Activated T-cell treated with anti-CD3 and anti-CD28 coated beads, Interleukin-2, amount 50 U/mL, for 4 hours (primary cell): ENCODE measurements around the gene PROKR1. TPM values are rescaled to one million over a fixed set of nuclear protein-coding genes. Genes with fewer than 3 reads are reported as not detected.
"Not testable (repeated sequence)": the region's sequence is repeated elsewhere in the genome, so short reads cannot be mapped to it uniquely, and the experiment has no call there.

Experiments
- ATAC-seq, 2 donors: fragments of 200-7000 bp; cut with Tn5 transposase; one replicate each; pipeline ENCODE4 v1.10.0; 2021
- DNase-seq: peaks from one replicate; pipeline ENCODE4 v3.0.0-alpha.2; 2020
- H3K27me3 Mint-ChIP-seq: one replicate; pipeline ENCODE4 v1.8.0; 2021; ENCODE audit warnings: low read depth, mixed read lengths
- H3K36me3 Mint-ChIP-seq: one replicate; pipeline ENCODE4 v1.8.0; 2022; ENCODE audit warnings: mixed read lengths; ENCODE audit not compliant: insufficient read depth
- H3K4me1 Mint-ChIP-seq: one replicate; pipeline ENCODE4 v1.8.0; 2021; ENCODE audit warnings: low read depth, mixed read lengths
- H3K4me3 Mint-ChIP-seq: one replicate; pipeline ENCODE4 v1.8.0; 2021; ENCODE audit warnings: mild to moderate bottlenecking, moderate library complexity, mixed read lengths
- H3K9me3 Mint-ChIP-seq: one replicate; pipeline ENCODE4 v1.8.0; 2021; ENCODE audit warnings: mixed read lengths
- total RNA-seq, 3 donors: library from RNA; stranded (reverse); gene quantifications; one replicate each; pipeline ENCODE4 v1.2.1, GENCODE V29; 2021

The PROKR1 gene
- under 1 TPM in 1 of 3 donors, not detected in 2; 0.08 TPM for total RNA-seq

- ATAC-seq (peak; percentile 47 to 61), DNase-seq (no peak)
- Mint-ChIP-seq H3K36me3 (peaks cover 3% of the 10 kb centered on the region), H3K4me3 (peak within 1 kb of the TSS; percentile 31), H3K27me3 (peaks cover 70% of the 10 kb centered on the region), H3K4me1 (peaks cover 2% of the 10 kb centered on the region), H3K9me3 (peaks cover 10% of the 10 kb centered on the region)
Observed at GRCh38 chr2:68643011-68643873, at the start of gene PROKR1. TSS of gene PROKR1 (plus strand) at chr2:68643579. CDS start at chr2:68645822, 2,243 bp downstream.

GRCh38 chr2:68594041-68594440, 49.3 kb upstream of the PROKR1 start:
- no peak for DNase-seq
- no peak for ATAC-seq
- Mint-ChIP-seq H3K36me3 (peaks cover 2% of the 10 kb centered on the region), H3K9me3 (peaks cover under 1% of the 10 kb centered on the region), H3K27me3 (peaks cover 10% of the 10 kb centered on the region), H3K4me3 (no peak overlapping the region), H3K4me1 (peaks cover 10% of the 10 kb centered on the region)

- Mint-ChIP-seq H3K4me1 (peaks cover 10% of the 10 kb centered on the region), H3K4me3 (peak overlapping the region; percentile 39), H3K36me3 (no peaks in the 10 kb centered on the region), H3K27me3 (peaks cover 10% of the 10 kb centered on the region), H3K9me3 (peaks cover 9% of the 10 kb centered on the region)
- DNase-seq: peak; percentile 49
- ATAC-seq: no peak
Observed at GRCh38 chr2:68594674-68595492, 48.5 kb upstream of the PROKR1 start.

GRCh38 chr2:68595493-68595785, 47.9 kb upstream of the PROKR1 start:
- not testable (repeated sequence) for DNase-seq

DNA sequence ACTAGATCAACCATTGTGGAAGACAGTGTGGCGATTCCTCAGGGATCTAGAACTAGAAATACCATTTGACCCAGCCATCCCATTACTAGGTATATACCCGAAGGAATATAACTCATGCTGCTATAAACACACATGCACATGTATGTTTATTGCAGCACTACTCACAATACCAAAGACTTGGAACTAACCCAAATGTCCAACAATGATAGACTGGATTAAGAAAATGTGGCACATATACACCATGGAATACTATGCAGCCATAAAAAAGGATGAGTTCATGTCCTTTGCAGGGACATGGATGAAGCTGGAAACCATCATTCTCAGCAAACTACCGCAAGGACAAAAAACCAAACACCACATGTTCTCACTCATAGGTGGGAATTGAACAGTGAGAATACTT, 42.9 kb upstream of the PROKR1 start:
- H3K36me3 Mint-ChIP-seq, H3K4me3 Mint-ChIP-seq, H3K4me1 Mint-ChIP-seq, DNase-seq, ATAC-seq: not testable (repeated sequence)
- Mint-ChIP-seq H3K9me3 (peaks cover 26% of the 10 kb centered on the region), H3K27me3 (peaks cover 12% of the 10 kb centered on the region)

More at GRCh38 chr2:68595493-68595785, 47.9 kb upstream of the PROKR1 start:
- Mint-ChIP-seq H3K9me3 (peaks cover 14% of the 10 kb centered on the region), H3K4me1 (peaks cover 10% of the 10 kb centered on the region)
- not testable (repeated sequence) for H3K36me3 Mint-ChIP-seq, ATAC-seq, H3K4me3 Mint-ChIP-seq, H3K27me3 Mint-ChIP-seq

- Mint-ChIP-seq H3K4me1 (peaks cover 3% of the 10 kb centered on the region), H3K36me3 (no peaks in the 10 kb centered on the region), H3K4me3 (no peak overlapping the region), H3K27me3 (peaks cover 5% of the 10 kb centered on the region), H3K9me3 (peaks cover 26% of the 10 kb centered on the region)
- ATAC-seq (no peak), DNase-seq (no peak)
Observed at GRCh38 chr2:68603059-68603458, 40.3 kb upstream of the PROKR1 start.

DNA sequence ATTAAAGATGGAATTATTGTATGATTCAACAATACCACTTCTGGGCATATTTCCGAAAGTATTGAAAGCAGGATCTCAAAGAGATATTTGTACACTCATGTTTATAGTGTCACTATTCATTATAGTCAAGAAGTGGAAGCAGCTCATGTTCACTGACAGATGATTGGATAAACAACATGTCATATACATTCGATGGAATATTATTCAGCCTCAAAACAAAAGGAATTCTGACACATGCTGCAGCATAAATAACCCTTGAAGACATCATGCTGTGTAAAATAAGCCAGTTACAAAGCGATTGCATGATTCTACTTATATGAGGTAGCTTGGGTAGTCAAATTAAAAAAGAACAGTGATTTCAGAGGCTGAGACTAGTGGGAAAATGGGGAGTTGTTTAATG, 39.3 kb upstream of the PROKR1 start:
- peaks cover 3% of the 10 kb centered on the region for H3K27me3 Mint-ChIP-seq
- peaks cover 3% of the 10 kb centered on the region for H3K4me1 Mint-ChIP-seq
- DNase-seq: no peak
- no peak overlapping the region for H3K4me3 Mint-ChIP-seq
- no peak for ATAC-seq
- H3K9me3 Mint-ChIP-seq: peaks cover 25% of the 10 kb centered on the region
- H3K36me3 Mint-ChIP-seq: no peaks in the 10 kb centered on the region

DNA sequence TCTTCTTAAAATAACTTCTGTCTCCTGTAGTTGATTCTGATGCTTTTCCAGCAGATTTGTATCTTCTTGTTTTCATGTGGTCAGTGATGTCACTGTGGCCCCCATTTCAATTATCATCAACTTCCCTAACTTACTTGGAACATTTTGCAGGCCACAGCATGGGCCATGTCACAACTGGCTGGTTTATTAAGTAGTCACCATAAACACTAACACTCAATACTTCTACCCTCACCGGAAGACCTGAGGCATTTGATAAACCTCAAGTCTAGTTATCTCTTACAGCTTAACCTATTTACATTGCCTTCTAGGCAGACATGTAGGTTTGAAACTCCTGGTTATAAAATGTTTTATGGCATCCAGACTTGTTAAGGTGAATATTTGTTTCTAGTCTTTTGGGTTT, 37.4 kb upstream of the PROKR1 start:
- Mint-ChIP-seq H3K27me3 (peaks cover 3% of the 10 kb centered on the region), H3K36me3 (no peaks in the 10 kb centered on the region), H3K4me3 (no peak overlapping the region), H3K9me3 (peaks cover 21% of the 10 kb centered on the region), H3K4me1 (peaks cover 3% of the 10 kb centered on the region)
- ATAC-seq: no peak
- no peak for DNase-seq

DNA sequence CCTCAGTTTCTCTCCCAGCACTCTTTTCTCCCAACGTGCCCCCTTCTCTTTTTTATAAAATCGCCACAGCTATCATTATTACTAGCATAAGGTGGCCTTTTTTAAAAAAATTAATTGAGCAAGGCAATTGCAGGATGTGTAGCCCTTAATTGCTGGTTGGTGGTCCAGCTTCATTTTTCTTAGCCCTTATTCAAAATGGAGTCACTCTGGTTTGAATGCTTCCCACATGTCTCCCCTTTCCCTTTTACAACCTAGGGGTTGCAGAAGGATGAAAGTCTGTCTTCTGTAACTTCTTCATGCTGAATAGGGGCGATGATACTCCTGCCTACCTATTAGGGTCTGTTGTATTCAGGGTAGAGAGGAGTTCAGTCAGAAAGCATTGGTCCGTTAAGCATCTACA, 36.6 kb upstream of the PROKR1 start:
- DNase-seq (no peak), ATAC-seq (no peak)
- H3K36me3 Mint-ChIP-seq: no peaks in the 10 kb centered on the region
- peaks cover 3% of the 10 kb centered on the region for H3K4me1 Mint-ChIP-seq
- H3K4me3 Mint-ChIP-seq: no peak overlapping the region
- H3K27me3 Mint-ChIP-seq: peaks cover 3% of the 10 kb centered on the region
- H3K9me3 Mint-ChIP-seq: peaks cover 18% of the 10 kb centered on the region

DNA sequence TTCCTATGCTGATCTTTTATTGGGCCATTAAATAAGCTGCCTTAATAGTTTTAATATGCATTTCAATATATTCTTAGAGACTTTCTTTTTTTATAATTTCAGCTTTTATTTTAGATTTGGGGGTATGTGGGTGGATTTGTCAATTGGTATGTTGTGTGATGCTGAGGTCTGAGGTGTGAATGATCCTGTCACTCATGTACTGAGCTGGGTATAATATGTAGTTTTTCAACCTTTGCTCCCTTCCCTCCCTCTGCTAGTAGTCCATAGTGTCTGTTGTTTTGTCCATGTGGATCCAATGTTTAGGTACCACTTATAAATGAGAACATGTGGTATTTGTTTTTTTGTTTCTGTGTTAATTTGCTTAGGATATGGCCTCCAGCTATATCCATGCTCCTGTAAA, 35.5 kb upstream of the PROKR1 start:
- Mint-ChIP-seq H3K36me3 (no peaks in the 10 kb centered on the region), H3K4me1 (peaks cover 3% of the 10 kb centered on the region), H3K9me3 (peaks cover 14% of the 10 kb centered on the region), H3K4me3 (no peak overlapping the region), H3K27me3 (no peaks in the 10 kb centered on the region)
- DNase-seq (no peak), ATAC-seq (no peak)

DNA sequence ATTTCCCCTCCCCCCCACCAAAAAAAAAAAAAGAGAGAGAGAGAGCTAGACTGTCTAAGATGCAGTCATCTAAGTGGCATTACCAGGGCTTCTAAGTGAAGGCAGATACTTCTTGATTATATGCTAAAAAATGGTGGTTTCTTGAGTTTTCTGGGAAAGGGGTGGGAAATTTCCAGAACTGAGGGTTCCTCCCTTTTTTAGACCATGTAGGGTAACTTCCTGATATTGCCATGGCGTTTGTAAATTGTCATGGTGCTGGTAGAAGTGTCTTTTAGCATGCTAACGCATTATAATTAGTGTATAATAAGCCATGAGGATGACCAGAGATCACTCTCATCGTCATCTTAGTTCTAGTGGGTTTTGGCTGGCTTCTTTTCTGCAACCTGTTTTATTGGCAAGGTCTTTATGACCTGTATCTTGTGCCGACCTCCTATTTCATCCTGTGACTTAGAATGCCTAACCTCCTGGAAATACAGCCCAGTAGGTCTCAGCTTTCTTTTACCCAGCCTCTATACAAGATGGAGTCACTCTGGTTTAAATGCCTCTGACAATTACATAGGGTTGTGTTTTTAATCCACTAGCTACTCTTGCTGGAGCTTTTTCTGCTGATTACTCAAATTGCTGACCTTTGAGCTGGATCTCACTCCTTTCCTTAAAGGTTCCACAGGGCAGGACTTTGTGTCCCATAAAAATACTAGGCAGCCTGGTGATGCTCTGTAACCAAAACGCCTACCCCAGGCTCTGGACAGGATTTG, 30.4 kb upstream of the PROKR1 start:
- no peaks in the 10 kb centered on the region for H3K36me3 Mint-ChIP-seq
- no peaks in the 10 kb centered on the region for H3K4me1 Mint-ChIP-seq
- ATAC-seq (no peak), DNase-seq (no peak)
- H3K27me3 Mint-ChIP-seq: peaks cover 2% of the 10 kb centered on the region
- H3K4me3 Mint-ChIP-seq: no peak overlapping the region
- peaks cover 14% of the 10 kb centered on the region for H3K9me3 Mint-ChIP-seq

DNA sequence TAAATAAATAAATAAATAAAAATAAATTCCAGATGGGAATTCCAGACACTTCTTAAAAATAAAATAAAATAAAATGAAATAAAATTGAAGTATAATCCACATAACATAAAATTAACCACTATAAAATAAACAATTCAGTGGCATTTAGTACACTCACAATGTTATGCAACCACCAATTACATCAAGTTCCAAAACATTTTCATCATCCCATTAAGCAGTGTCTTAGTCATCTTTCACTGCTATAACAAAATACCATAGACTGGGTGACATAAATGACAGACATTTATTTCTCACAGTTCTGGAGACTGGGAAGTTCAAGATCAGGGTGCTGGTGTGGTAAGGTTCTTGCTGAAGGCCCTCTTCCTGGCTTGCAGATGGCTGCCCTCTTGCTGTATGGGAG, 22.6 kb upstream of the PROKR1 start:
- H3K9me3 Mint-ChIP-seq: peaks cover 5% of the 10 kb centered on the region
- no peaks in the 10 kb centered on the region for H3K4me1 Mint-ChIP-seq
- H3K4me3 Mint-ChIP-seq: no peak overlapping the region
- H3K36me3 Mint-ChIP-seq: peaks cover 5% of the 10 kb centered on the region
- H3K27me3 Mint-ChIP-seq: peaks cover 5% of the 10 kb centered on the region
- ATAC-seq: no peak
- DNase-seq: no peak

- Mint-ChIP-seq H3K9me3 (peaks cover 7% of the 10 kb centered on the region), H3K36me3 (peaks cover 5% of the 10 kb centered on the region), H3K4me3 (no peak overlapping the region), H3K27me3 (peaks cover 14% of the 10 kb centered on the region), H3K4me1 (no peaks in the 10 kb centered on the region)
- ATAC-seq (no peak), DNase-seq (no peak)
Observed at GRCh38 chr2:68623820-68624219, 19.6 kb upstream of the PROKR1 start.

- no peaks in the 10 kb centered on the region for H3K4me1 Mint-ChIP-seq
- peaks cover 18% of the 10 kb centered on the region for H3K27me3 Mint-ChIP-seq
- no peaks in the 10 kb centered on the region for H3K36me3 Mint-ChIP-seq
- DNase-seq (no peak), ATAC-seq (no peak)
- peaks cover 4% of the 10 kb centered on the region for H3K9me3 Mint-ChIP-seq
- H3K4me3 Mint-ChIP-seq: no peak overlapping the region
Observed at GRCh38 chr2:68627615-68628014, 15.8 kb upstream of the PROKR1 start.
